Upper lobe of left lung (tissue), 4 donors: ENCODE measurements around the gene RBMX.

ENCODE experiments used
- CTCF ChIP-seq, 6 experiments: fragments of 450-650 bp in 4 of 6; fragments of 200-600 bp in 2 of 6; sonication (generic) in 2 of 6; IDR thresholded peaks; one replicate each; pipeline ENCODE4 v1.5.1; 2016 to 2019; ENCODE audit warnings: antibody characterized with exemption in 6 of 6
- EP300 ChIP-seq, 4 donors: sonication (generic); formaldehyde crosslinking; IDR thresholded peaks; one replicate each; pipeline ENCODE4 v1.5.1; 2017; ENCODE audit warnings: antibody characterized with exemption in 4 of 4, control low read depth in 2 of 4
- POLR2A ChIP-seq, 4 donors: fragments of 450-650 bp; IDR thresholded peaks; one replicate each; pipeline ENCODE4 v1.5.1; 2016 to 2017; ENCODE audit warnings: antibody characterized with exemption in 4 of 4, mild to moderate bottlenecking in 2 of 4

- TF ChIP-seq CTCF (IDR thresholded peaks at IDR 0.05), result no peak
- TF ChIP-seq EP300 (IDR thresholded peaks at IDR 0.05), result no peak
- no peak for TF ChIP-seq POLR2A (IDR thresholded peaks at IDR 0.05)
These were observed 27.1 kb upstream of the RBMX start for GRCh38 chrX:136907621-136908020.
